Left lung (tissue), 10 donors: Measurements from ENCODE around the gene ZSCAN12. TPM values are rescaled to one million over a fixed set of nuclear protein-coding genes. Genes with fewer than 3 reads are reported as not detected.
A peak's percentile ranks its signal among the peaks of the same experiment; 100 is the strongest.
"Not testable (repeated sequence)": the region's sequence is repeated elsewhere in the genome, so short reads cannot be mapped to it uniquely, and the experiment has no call there.

ENCODE experiments used
- ATAC-seq: fragments of 200-7000 bp; cut with Tn5 transposase; one replicate; pipeline ENCODE4 v1.9.1; 2020; ENCODE audit warnings: moderate library complexity
- DNase-seq, 4 donors: peaks; one replicate each; pipeline ENCODE4 v3.0.0-alpha.2; 2013 to 2020
- H3K27ac ChIP-seq, 2 donors: fragments of 200-600 bp; sonication (generic) in 1 of 2; one replicate each; pipeline versions ENCODE4 v1.5.0 to v1.8.0; 2020 to 2021
- H3K27me3 ChIP-seq, 2 donors: fragments of 200-600 bp; sonication (generic) in 1 of 2; one replicate each; pipeline versions ENCODE4 v1.5.0 to v1.8.0; 2020 to 2021
- H3K36me3 ChIP-seq, 2 donors: fragments of 200-600 bp; sonication (generic) in 1 of 2; one replicate each; pipeline versions ENCODE4 v1.5.0 to v1.8.0; 2020 to 2021
- H3K4me1 ChIP-seq, 2 donors: fragments of 200-600 bp; one replicate each; pipeline ENCODE4 v1.8.0; 2021
- H3K4me3 ChIP-seq, 2 donors: fragments of 200-600 bp; sonication (generic) in 1 of 2; one replicate each; pipeline versions ENCODE4 v1.5.0 to v1.8.0; 2020 to 2021; ENCODE audit warnings: mild to moderate bottlenecking in 1 of 2
- H3K9me3 ChIP-seq, 2 donors: fragments of 200-600 bp; sonication (generic) in 1 of 2; one replicate each; pipeline versions ENCODE4 v1.5.0 to v1.8.0; 2020 to 2021
- CTCF ChIP-seq, 2 donors: fragments of 200-600 bp; sonication (generic) in 1 of 2; IDR thresholded peaks; one replicate each; pipeline versions ENCODE4 v1.5.0 to v1.8.0; 2021; ENCODE audit warnings: antibody characterized with exemption in 2 of 2
- intact Hi-C, 2 donors: fragments of 100-400 bp; cut with DNase I; formaldehyde crosslinking; loops; one replicate each; pipeline versions ENCODE4 v1.11.2 to v1.14.2; 2022
- polyA plus RNA-seq, 6 donors: library from polyadenylated mRNA; unstranded; fragments of 120-200 nt; gene quantifications; one replicate each; pipeline ENCODE4 v1.2.1, GENCODE V29; 2013; ENCODE audit not compliant: insufficient read length in 6 of 6
- total RNA-seq, 2 donors: library from RNA; stranded (reverse); fragmentation: NEBNext Ultra II Directional; extraction: Animal tissue kit (Norgen Biotek cat#: 25700); gene quantifications; one replicate each; pipeline ENCODE4 v1.2.1, GENCODE V29; 2021
- donor health status: DM: no; HTN: yes; CAD: no.
- donor health status: DM: no; HTN: no; CAD: no.

ZSCAN12 gene
- total and polyA plus RNA-seq, 8 donors = 5.2 to 20.1 (median 15.8) TPM

DNA sequence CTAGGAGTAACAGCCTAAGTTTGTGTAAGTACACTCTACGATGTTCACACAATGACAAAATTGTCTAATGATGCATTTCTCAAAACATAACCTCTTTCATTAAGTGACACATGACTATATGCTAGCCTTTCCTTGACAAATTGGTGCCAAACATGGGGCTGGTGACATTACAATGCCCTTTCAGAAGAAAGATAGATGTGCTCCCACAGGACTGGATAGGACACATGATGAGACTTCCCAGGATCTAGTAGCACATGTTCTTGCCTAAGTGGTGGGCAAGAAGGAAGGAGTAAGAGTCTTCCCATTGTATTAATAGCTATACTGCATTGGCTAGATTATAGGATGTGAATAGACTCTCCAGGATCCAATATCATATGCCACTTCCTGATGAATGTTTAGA is 28.3 kb downstream of the ZSCAN12 start:
- intact Hi-C loops = no loop called here
- TF ChIP-seq CTCF (IDR thresholded peaks at IDR 0.05) = no peak
- Histone ChIP-seq H3K27me3 (no peaks in the 10 kb centered on the region), H3K36me3 (no peaks in the 10 kb centered on the region), H3K4me3 (no peak overlapping the region), H3K9me3 (no peaks in the 10 kb centered on the region), H3K27ac (no peak overlapping the region), H3K4me1 (no peaks in the 10 kb centered on the region)
- DNase-seq (no peak), ATAC-seq (no peak)

GRCh38 chr6:28370440-28370839 is 29.1 kb downstream of the ZSCAN12 start:
- Histone ChIP-seq H3K4me3 (no peak overlapping the region), H3K9me3 (no peaks in the 10 kb centered on the region), H3K4me1 (no peaks in the 10 kb centered on the region), H3K27ac (no peak overlapping the region), H3K27me3 (no peaks in the 10 kb centered on the region), H3K36me3 (peaks cover 0 to 7% of the 10 kb centered on the region in 2 donors)
- intact Hi-C loops = no loop called here
- no peak for DNase-seq
- TF ChIP-seq CTCF (IDR thresholded peaks at IDR 0.05) = no peak
- ATAC-seq = no peak

DNA sequence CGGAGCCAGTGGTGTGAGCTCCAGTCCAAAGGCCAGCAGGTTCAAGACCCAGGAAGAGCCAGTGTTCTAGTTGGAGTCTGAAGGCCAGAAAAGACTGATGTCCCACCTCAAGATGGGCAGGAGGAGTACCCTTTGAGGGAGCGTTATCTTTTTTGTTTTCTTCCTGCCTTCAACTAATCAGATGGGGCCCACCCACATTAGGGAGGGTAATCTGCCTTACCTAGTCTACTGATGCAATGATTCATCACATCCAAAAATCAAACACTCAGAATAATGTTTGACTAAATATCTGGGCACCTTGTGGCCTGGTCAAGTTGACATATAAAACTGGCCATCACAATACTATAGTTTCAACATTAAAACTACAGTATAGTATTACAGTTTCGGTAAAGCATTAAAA is 30.1 kb downstream of the ZSCAN12 start:
- no peak for TF ChIP-seq CTCF (IDR thresholded peaks at IDR 0.05)

DNA sequence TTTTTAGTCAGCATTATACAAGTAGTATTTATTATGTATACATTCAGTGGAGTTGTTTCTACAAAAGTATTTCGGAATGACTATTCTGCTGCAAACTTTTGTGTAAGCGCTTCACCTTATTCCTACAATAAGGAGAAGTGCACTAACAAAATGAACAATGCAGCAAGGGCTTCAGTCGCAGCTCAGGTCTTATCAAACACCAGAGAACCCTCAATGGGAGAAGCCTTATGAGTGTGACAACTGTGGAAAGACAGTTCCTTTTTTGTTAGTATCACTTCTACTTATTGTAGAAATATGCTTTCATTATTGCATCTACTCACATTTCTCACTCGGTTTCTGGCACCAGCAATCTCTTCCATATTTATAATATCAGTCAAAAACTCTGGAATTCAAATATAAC is 31.0 kb downstream of the ZSCAN12 start:
- DNase-seq (no peak), ATAC-seq (no peak)
- H3K36me3 ChIP-seq = peaks cover 0 to 26% of the 10 kb centered on the region in 2 donors
- no peak for TF ChIP-seq CTCF (IDR thresholded peaks at IDR 0.05)
- no peaks in the 10 kb centered on the region for H3K4me1 ChIP-seq
- no peak overlapping the region for H3K4me3 ChIP-seq
- H3K27me3 ChIP-seq = no peaks in the 10 kb centered on the region
- H3K9me3 ChIP-seq = no peaks in the 10 kb centered on the region
- no peak overlapping the region for H3K27ac ChIP-seq
- intact Hi-C loops = no loop called here

More for the DNA sequence above, 30.1 kb downstream of the ZSCAN12 start:
- DNase-seq = no peak
- intact Hi-C loops = no loop called here
- Histone ChIP-seq H3K27ac (no peak overlapping the region), H3K4me3 (no peak overlapping the region), H3K4me1 (no peaks in the 10 kb centered on the region), H3K27me3 (no peaks in the 10 kb centered on the region), H3K9me3 (no peaks in the 10 kb centered on the region), H3K36me3 (peaks cover 0 to 17% of the 10 kb centered on the region in 2 donors)
- ATAC-seq = no peak

DNA sequence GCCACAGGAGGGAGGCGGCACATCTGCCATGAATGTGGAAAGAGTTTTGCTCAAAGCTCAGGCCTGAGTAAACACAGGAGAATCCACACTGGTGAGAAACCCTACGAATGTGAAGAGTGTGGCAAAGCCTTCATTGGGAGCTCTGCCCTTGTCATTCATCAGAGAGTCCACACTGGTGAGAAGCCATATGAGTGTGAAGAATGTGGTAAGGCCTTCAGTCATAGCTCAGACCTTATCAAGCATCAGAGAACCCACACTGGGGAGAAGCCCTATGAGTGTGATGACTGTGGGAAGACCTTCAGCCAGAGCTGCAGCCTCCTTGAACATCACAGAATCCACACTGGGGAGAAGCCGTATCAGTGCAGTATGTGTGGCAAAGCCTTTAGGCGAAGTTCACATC is 34.0 kb downstream of the ZSCAN12 start:
- H3K27me3 ChIP-seq, H3K27ac ChIP-seq, H3K4me1 ChIP-seq, ATAC-seq, intact Hi-C loops, H3K9me3 ChIP-seq, H3K4me3 ChIP-seq, DNase-seq: not testable (repeated sequence)
- H3K36me3 ChIP-seq = peaks cover 0 to 48% of the 10 kb centered on the region in 2 donors

DNA sequence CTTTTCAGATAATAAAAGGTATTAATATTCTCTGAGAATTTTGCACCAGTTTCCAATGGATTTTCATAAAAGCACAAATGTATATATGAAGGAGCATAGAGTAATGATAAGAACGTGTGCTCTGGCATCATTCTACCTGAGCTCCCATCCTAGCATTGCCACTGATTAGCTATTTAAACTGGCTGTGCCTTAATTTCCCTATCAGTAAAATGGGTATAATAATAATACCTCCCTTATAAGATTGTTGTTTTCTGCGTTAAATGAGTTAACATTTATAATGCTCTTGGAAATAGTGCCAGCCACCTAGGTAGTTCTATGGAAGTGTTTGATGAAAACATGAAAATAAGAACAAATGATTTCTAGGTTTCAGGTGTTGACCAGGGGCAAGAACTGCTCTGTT is 38.6 kb downstream of the ZSCAN12 start:
- H3K27ac ChIP-seq = no peak overlapping the region
- intact Hi-C loops = no loop called here
- no peak overlapping the region for H3K4me3 ChIP-seq
- H3K9me3 ChIP-seq = no peaks in the 10 kb centered on the region
- peaks cover 0 to 10% of the 10 kb centered on the region in 2 donors for H3K4me1 ChIP-seq
- no peaks in the 10 kb centered on the region for H3K27me3 ChIP-seq
- ATAC-seq = no peak
- no peak for TF ChIP-seq CTCF (IDR thresholded peaks at IDR 0.05)
- peaks cover 0 to 53% of the 10 kb centered on the region in 2 donors for H3K36me3 ChIP-seq
- DNase-seq = no peak

GRCh38 chr6:28359562-28359961 is 40.0 kb downstream of the ZSCAN12 start:
- peak in 1 of 4 donors; percentile 58 for DNase-seq
- not testable (repeated sequence) for H3K9me3 ChIP-seq, ATAC-seq, H3K4me3 ChIP-seq, H3K27me3 ChIP-seq, H3K27ac ChIP-seq
- H3K36me3 ChIP-seq = peaks cover 0 to 39% of the 10 kb centered on the region in 2 donors
- peaks cover 5 to 21% of the 10 kb centered on the region in 2 donors for H3K4me1 ChIP-seq
- intact Hi-C loops = loop anchor here in 1 of 2 donors (5.0 kb wide), 1 partner anchor 227 kb away; no protein-coding TSS in a partner anchor
